Mononuclear cell (primary cell): Measurements from ENCODE around the gene GPC5. TPM values are rescaled to one million over a fixed set of nuclear protein-coding genes. Genes with fewer than 3 reads are reported as not detected.
"Not testable (repeated sequence)": the region's sequence is repeated elsewhere in the genome, so short reads cannot be mapped to it uniquely, and the experiment has no call there.

Source experiments
- H3K27me3 ChIP-seq: 2 replicates; pipeline ENCODE4 v1.6.0; 2011; ENCODE audit warnings: low read length, control low read depth; ENCODE audit not compliant: insufficient read depth
- H3K4me1 ChIP-seq: 2 replicates; pipeline ENCODE4 v1.5.1; 2011; ENCODE audit warnings: mild to moderate bottlenecking, low read length, control low read depth; ENCODE audit not compliant: insufficient read depth
- H3K4me3 ChIP-seq: 2 replicates; pipeline ENCODE4 v1.5.1; 2011; ENCODE audit warnings: mild to moderate bottlenecking, low read length, moderate library complexity
- H3K9me3 ChIP-seq: 2 replicates; pipeline ENCODE4 v1.5.1; 2011; ENCODE audit warnings: low read depth, mild to moderate bottlenecking, control low read depth, low read length
- total RNA-seq: library from RNA; depleted of rRNA; stranded (reverse); fragments of >200 nt; gene quantifications from one replicate; pipeline ENCODE4 v1.2.3, GENCODE V29; 2012

GPC5 gene
- total RNA-seq, 1 donor: 0.21 TPM

GRCh38 chr13:92461831-92462230 is 1063.4 kb downstream of the GPC5 start:
- Histone ChIP-seq H3K9me3 (no peaks in the 10 kb centered on the region), H3K4me1 (no peaks in the 10 kb centered on the region), H3K27me3 (no peaks in the 10 kb centered on the region)

GRCh38 chr13:92463134-92463533 is 1064.7 kb downstream of the GPC5 start:
- Histone ChIP-seq H3K9me3 (no peaks in the 10 kb centered on the region), H3K4me1 (no peaks in the 10 kb centered on the region), H3K4me3 (no peak overlapping the region)

More at GRCh38 chr13:92461831-92462230, 1063.4 kb downstream of the GPC5 start:
- no peak overlapping the region for H3K4me3 ChIP-seq

GRCh38 chr13:92473765-92474475 is 1075.5 kb downstream of the GPC5 start:
- Histone ChIP-seq H3K9me3 (no peaks in the 10 kb centered on the region), H3K27me3 (no peaks in the 10 kb centered on the region), H3K4me3 (no peak overlapping the region), H3K4me1 (no peaks in the 10 kb centered on the region)

More at GRCh38 chr13:92463134-92463533, 1064.7 kb downstream of the GPC5 start:
- no peaks in the 10 kb centered on the region for H3K27me3 ChIP-seq

- no peaks in the 10 kb centered on the region for H3K27me3 ChIP-seq
- no peaks in the 10 kb centered on the region for H3K4me1 ChIP-seq
- peaks cover 5% of the 10 kb centered on the region for H3K9me3 ChIP-seq
- no peak overlapping the region for H3K4me3 ChIP-seq
Measured at GRCh38 chr13:92480387-92480786, 1082.0 kb downstream of the GPC5 start.

- H3K4me1 ChIP-seq, H3K4me3 ChIP-seq, H3K9me3 ChIP-seq, H3K27me3 ChIP-seq: not testable (repeated sequence)
Measured at GRCh38 chr13:92482790-92483189, 1084.4 kb downstream of the GPC5 start.

- no peaks in the 10 kb centered on the region for H3K4me1 ChIP-seq
Measured at GRCh38 chr13:92483894-92484293, 1085.5 kb downstream of the GPC5 start.

GRCh38 chr13:92487238-92487637 is 1088.8 kb downstream of the GPC5 start:
- Histone ChIP-seq H3K4me1 (no peaks in the 10 kb centered on the region), H3K4me3 (no peak overlapping the region), H3K9me3 (peaks cover 5% of the 10 kb centered on the region), H3K27me3 (no peaks in the 10 kb centered on the region)

More at GRCh38 chr13:92483894-92484293, 1085.5 kb downstream of the GPC5 start:
- H3K9me3 ChIP-seq: peaks cover 5% of the 10 kb centered on the region
- no peaks in the 10 kb centered on the region for H3K27me3 ChIP-seq
- no peak overlapping the region for H3K4me3 ChIP-seq

- H3K9me3 ChIP-seq: no peaks in the 10 kb centered on the region
- H3K4me3 ChIP-seq: no peak overlapping the region
- no peaks in the 10 kb centered on the region for H3K4me1 ChIP-seq
- H3K27me3 ChIP-seq: no peaks in the 10 kb centered on the region
Measured at GRCh38 chr13:92488249-92488852, 1089.9 kb downstream of the GPC5 start.

- H3K4me3 ChIP-seq: no peak overlapping the region
- peaks cover 6% of the 10 kb centered on the region for H3K9me3 ChIP-seq
- H3K4me1 ChIP-seq: no peaks in the 10 kb centered on the region
- H3K27me3 ChIP-seq: no peaks in the 10 kb centered on the region
Measured at GRCh38 chr13:92491839-92492238, 1093.4 kb downstream of the GPC5 start.

GRCh38 chr13:92494915-92495314 is 1096.5 kb downstream of the GPC5 start:
- peaks cover 6% of the 10 kb centered on the region for H3K9me3 ChIP-seq
- H3K4me3 ChIP-seq: no peak overlapping the region
- no peaks in the 10 kb centered on the region for H3K27me3 ChIP-seq
- H3K4me1 ChIP-seq: no peaks in the 10 kb centered on the region

GRCh38 chr13:92500192-92500591 is 1101.8 kb downstream of the GPC5 start:
- Histone ChIP-seq H3K9me3 (peaks cover 6% of the 10 kb centered on the region), H3K27me3 (no peaks in the 10 kb centered on the region), H3K4me3 (no peak overlapping the region), H3K4me1 (no peaks in the 10 kb centered on the region)

- Histone ChIP-seq H3K4me3 (no peak overlapping the region), H3K4me1 (no peaks in the 10 kb centered on the region), H3K27me3 (no peaks in the 10 kb centered on the region), H3K9me3 (peaks cover 7% of the 10 kb centered on the region)
Measured at GRCh38 chr13:92510416-92510815, 1112.0 kb downstream of the GPC5 start.

GRCh38 chr13:92512852-92513251 is 1114.4 kb downstream of the GPC5 start:
- H3K27me3 ChIP-seq: no peaks in the 10 kb centered on the region
- peaks cover 9% of the 10 kb centered on the region for H3K9me3 ChIP-seq
- H3K4me1 ChIP-seq: no peaks in the 10 kb centered on the region
- no peak overlapping the region for H3K4me3 ChIP-seq

GRCh38 chr13:92513672-92514071 is 1115.3 kb downstream of the GPC5 start:
- Histone ChIP-seq H3K27me3 (no peaks in the 10 kb centered on the region), H3K4me3 (no peak overlapping the region), H3K9me3 (peaks cover 9% of the 10 kb centered on the region), H3K4me1 (no peaks in the 10 kb centered on the region)

- Histone ChIP-seq H3K4me3 (no peak overlapping the region), H3K27me3 (no peaks in the 10 kb centered on the region), H3K9me3 (peaks cover 9% of the 10 kb centered on the region), H3K4me1 (no peaks in the 10 kb centered on the region)
Measured at GRCh38 chr13:92514420-92515125, 1116.2 kb downstream of the GPC5 start.
